ENCODE results near the gene NMBR. TPM values are rescaled to one million over a fixed set of nuclear protein-coding genes. Genes with fewer than 3 reads are reported as not detected.

NMBR gene
- total RNA-seq, 2 donors from 2014 or later = not detected

- DNase-seq (ENCODE audit: low spot score) = no peak
- H3K4me3 ChIP-seq = no peak overlapping the region
- H3K27me3 ChIP-seq = no peaks in the 10 kb centered on the region
- no peaks in the 10 kb centered on the region for H3K4me1 ChIP-seq
- H3K36me3 ChIP-seq = peaks cover 35% of the 10 kb centered on the region
- TF ChIP-seq CTCF (IDR thresholded peaks at IDR 0.05) = no peak
- peaks cover 0 to 15% of the 10 kb centered on the region in 2 donors for H3K9me3 ChIP-seq
- no peak overlapping the region for H3K27ac ChIP-seq
Observed at GRCh38 chr6:142178129-142178528, 31.2 kb upstream of the NMBR start.

GRCh38 chr6:142174703-142175102 lies 27.8 kb upstream of the NMBR start:
- H3K4me1 ChIP-seq = no peaks in the 10 kb centered on the region
- no peak for TF ChIP-seq CTCF (IDR thresholded peaks at IDR 0.05)
- peaks cover 0 to 15% of the 10 kb centered on the region in 2 donors for H3K9me3 ChIP-seq
- H3K36me3 ChIP-seq = peaks cover 63% of the 10 kb centered on the region
- H3K27me3 ChIP-seq = no peaks in the 10 kb centered on the region
- DNase-seq (ENCODE audit: low spot score) = no peak
- H3K27ac ChIP-seq = no peak overlapping the region
- H3K4me3 ChIP-seq = no peak overlapping the region

- Histone ChIP-seq H3K4me3 (no peak overlapping the region), H3K4me1 (no peaks in the 10 kb centered on the region), H3K27ac (no peak overlapping the region), H3K27me3 (no peaks in the 10 kb centered on the region), H3K9me3 (peaks cover 0 to 15% of the 10 kb centered on the region in 2 donors), H3K36me3 (peaks cover 66% of the 10 kb centered on the region)
- no peak for TF ChIP-seq CTCF (IDR thresholded peaks at IDR 0.05)
- no peak for DNase-seq (ENCODE audit: low spot score)
Observed at GRCh38 chr6:142173980-142174379, 27.1 kb upstream of the NMBR start.

- Histone ChIP-seq H3K36me3 (peaks cover 58% of the 10 kb centered on the region), H3K4me3 (no peak overlapping the region), H3K4me1 (no peaks in the 10 kb centered on the region), H3K9me3 (peaks cover 0 to 6% of the 10 kb centered on the region in 2 donors), H3K27me3 (no peaks in the 10 kb centered on the region), H3K27ac (no peak overlapping the region)
- TF ChIP-seq CTCF (IDR thresholded peaks at IDR 0.05) = no peak
- no peak for DNase-seq (ENCODE audit: low spot score)
Observed at GRCh38 chr6:142172758-142173157, 25.8 kb upstream of the NMBR start.

GRCh38 chr6:142171351-142171750 lies 24.4 kb upstream of the NMBR start:
- H3K36me3 ChIP-seq = peaks cover 59% of the 10 kb centered on the region
- DNase-seq (ENCODE audit: low spot score) = no peak
- H3K9me3 ChIP-seq = no peaks in the 10 kb centered on the region
- no peak for TF ChIP-seq CTCF (IDR thresholded peaks at IDR 0.05)
- no peaks in the 10 kb centered on the region for H3K4me1 ChIP-seq
- no peaks in the 10 kb centered on the region for H3K27me3 ChIP-seq
- H3K27ac ChIP-seq = no peak overlapping the region
- H3K4me3 ChIP-seq = no peak overlapping the region

GRCh38 chr6:142167486-142167885 lies 20.6 kb upstream of the NMBR start:
- no peak overlapping the region for H3K27ac ChIP-seq
- H3K36me3 ChIP-seq = peaks cover 37% of the 10 kb centered on the region
- no peak overlapping the region for H3K4me3 ChIP-seq
- H3K9me3 ChIP-seq = no peaks in the 10 kb centered on the region
- TF ChIP-seq CTCF (IDR thresholded peaks at IDR 0.05) = no peak
- peaks cover 0 to 7% of the 10 kb centered on the region in 2 donors for H3K4me1 ChIP-seq
- DNase-seq (ENCODE audit: low spot score) = no peak
- H3K27me3 ChIP-seq = no peaks in the 10 kb centered on the region
